ENCODE data around the gene EXOSC9. TPM values are rescaled to one million over a fixed set of nuclear protein-coding genes. Genes with fewer than 3 reads are reported as not detected.

EXOSC9 gene
- total RNA-seq, 1 experiment from 2014 or later = 19.3 TPM

GRCh38 chr4:121776610-121777401 is 24.3 kb upstream of the EXOSC9 start:
- DNase-seq (ENCODE audit: low read depth, low spot score) (no peak), ATAC-seq (no peak)
- ChIA-PET CTCF (no interaction called here), POLR2A (no interaction called here)
- no peak overlapping the region for H3K27ac ChIP-seq (ENCODE audit: low read length)
- BruUV-seq (replicated peaks) = no TSS peak
- H3K36me3 ChIP-seq (ENCODE audit: control insufficient read depth, insufficient read depth, low read length) = no peaks in the 10 kb centered on the region
- intact Hi-C loops (cut with micrococcal nuclease; ENCODE audit: unreplicated experiment) = no loop called here
- H3K4me1 ChIP-seq (ENCODE audit: control insufficient read depth, insufficient read depth, low read length) = no peaks in the 10 kb centered on the region
- no peaks in the 10 kb centered on the region for H3K9me3 ChIP-seq (ENCODE audit: control insufficient read depth, insufficient read depth, low read depth, low read length)
- in situ Hi-C loops (cut with HindIII; ENCODE audit: low pct_unique_long_range_greater_than_20kb, low sequenced_read_pairs) = no loop called here
- TF ChIP-seq POLR2AphosphoS5 (IDR thresholded peaks at IDR 0.05; ENCODE audit: low read depth, low read length) = no peak
- no peak for TF ChIP-seq TCF7L2 (IDR thresholded peaks at IDR 0.05; ENCODE audit: low read depth, low read length)
- TF ChIP-seq CTCF (IDR thresholded peaks at IDR 0.05) = no peak
- no peak for TF ChIP-seq REST (IDR thresholded peaks at IDR 0.05; ENCODE audit: insufficient read depth in 1 of 2, low read depth in 2 of 2, low read length in 1 of 2)
- no peak for TF ChIP-seq SIN3A (IDR thresholded peaks at IDR 0.05; ENCODE audit: borderline replicate concordance, insufficient read depth, low read depth, low read length)
- H3K4me3 ChIP-seq (ENCODE audit: low read depth in 2 of 2, low read length in 2 of 2) = no peak overlapping the region
- no peaks in the 10 kb centered on the region; the same call in 1 of the 2 replicates for H3K27me3 ChIP-seq (ENCODE audit: control insufficient read depth, insufficient read depth, low read length)

GRCh38 chr4:121777625-121778024 is 23.5 kb upstream of the EXOSC9 start:
- Histone ChIP-seq H3K9me3 (ENCODE audit: control insufficient read depth, insufficient read depth, low read depth, low read length) (no peaks in the 10 kb centered on the region), H3K27me3 (ENCODE audit: control insufficient read depth, insufficient read depth, low read length) (no peaks in the 10 kb centered on the region; the same call in 1 of the 2 replicates), H3K36me3 (ENCODE audit: control insufficient read depth, insufficient read depth, low read length) (no peaks in the 10 kb centered on the region), H3K27ac (ENCODE audit: low read length) (no peak overlapping the region), H3K4me3 (ENCODE audit: low read depth in 2 of 2, low read length in 2 of 2) (no peak overlapping the region), H3K4me1 (ENCODE audit: control insufficient read depth, insufficient read depth, low read length) (no peaks in the 10 kb centered on the region)
- ChIA-PET CTCF (no interaction called here), POLR2A (no interaction called here)
- DNase-seq (ENCODE audit: low read depth, low spot score) (no peak), ATAC-seq (no peak)
- TF ChIP-seq TCF7L2 (IDR thresholded peaks at IDR 0.05; ENCODE audit: low read depth, low read length) (no peak), REST (IDR thresholded peaks at IDR 0.05; ENCODE audit: insufficient read depth in 1 of 2, low read depth in 2 of 2, low read length in 1 of 2) (no peak), POLR2AphosphoS5 (IDR thresholded peaks at IDR 0.05; ENCODE audit: low read depth, low read length) (no peak), CTCF (IDR thresholded peaks at IDR 0.05) (no peak), SIN3A (IDR thresholded peaks at IDR 0.05; ENCODE audit: borderline replicate concordance, insufficient read depth, low read depth, low read length) (no peak)
- no TSS peak for BruUV-seq (replicated peaks)
- intact Hi-C loops (cut with micrococcal nuclease; ENCODE audit: unreplicated experiment) (no loop called here), in situ Hi-C loops (cut with HindIII; ENCODE audit: low pct_unique_long_range_greater_than_20kb, low sequenced_read_pairs) (no loop called here)

Data from Panc1 (cell line).